Lower leg skin (tissue), 3 donors: ENCODE data around the gene HAUS7.

Experiments used
- CTCF ChIP-seq, 3 donors: fragments of 450-650 bp; IDR thresholded peaks; one replicate each; pipeline ENCODE4 v1.5.1; 2016; ENCODE audit warnings: antibody characterized with exemption in 3 of 3, mild to moderate bottlenecking in 3 of 3, moderate library complexity in 2 of 3
- POLR2A ChIP-seq, 2 donors: fragments of 450-650 bp; IDR thresholded peaks; one replicate each; pipeline ENCODE4 v1.6.1; 2016 to 2017; ENCODE audit warnings: antibody characterized with exemption in 2 of 2, mild to moderate bottlenecking in 1 of 2, moderate library complexity in 1 of 2

- TF ChIP-seq CTCF (IDR thresholded peaks at IDR 0.05), result no peak
- no peak for TF ChIP-seq POLR2A (IDR thresholded peaks at IDR 0.05)
Observed at GRCh38 chrX:153477364-153477857, 7.0 kb upstream of the HAUS7 start.
